Suppressor macrophage treated with lipopolysaccharide for 4 hours (primary cell): ENCODE results near the gene RAD51B.

ENCODE experiments used
- DNase-seq: peaks from one replicate; pipeline ENCODE4 v3.0.0-alpha.2; 2020

Gene RAD51B

GRCh38 chr14:68374682-68375081, 555.1 kb downstream of the RAD51B start:
- DNase-seq: no peak

DNA sequence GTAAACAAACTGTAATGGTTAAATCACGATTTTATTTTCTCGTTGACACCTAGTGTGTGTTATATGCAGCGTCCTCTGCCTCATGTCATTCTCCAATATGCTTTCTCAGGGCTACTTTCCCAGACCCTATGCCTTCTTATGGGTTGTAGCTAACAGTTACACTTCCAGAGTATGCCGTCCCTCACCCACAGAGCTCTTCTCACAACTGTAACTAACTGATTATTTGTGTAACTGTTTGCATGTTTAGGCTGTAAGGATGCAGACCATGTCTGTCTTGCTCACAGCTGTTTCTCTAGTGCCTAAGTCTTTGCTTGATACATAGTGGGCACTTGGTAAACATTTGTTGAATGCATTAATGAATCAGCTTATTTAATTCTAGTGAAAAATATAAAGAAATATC, 555.8 kb downstream of the RAD51B start:
- no peak for DNase-seq

- no peak for DNase-seq
Measured at GRCh38 chr14:68376067-68376779, 556.6 kb downstream of the RAD51B start.

- DNase-seq: no peak
Measured at GRCh38 chr14:68377006-68377405, 557.4 kb downstream of the RAD51B start.

GRCh38 chr14:68377459-68377858, 557.9 kb downstream of the RAD51B start:
- DNase-seq: peak; percentile 85

GRCh38 chr14:68379510-68380328, 560.1 kb downstream of the RAD51B start:
- DNase-seq: no peak

DNA sequence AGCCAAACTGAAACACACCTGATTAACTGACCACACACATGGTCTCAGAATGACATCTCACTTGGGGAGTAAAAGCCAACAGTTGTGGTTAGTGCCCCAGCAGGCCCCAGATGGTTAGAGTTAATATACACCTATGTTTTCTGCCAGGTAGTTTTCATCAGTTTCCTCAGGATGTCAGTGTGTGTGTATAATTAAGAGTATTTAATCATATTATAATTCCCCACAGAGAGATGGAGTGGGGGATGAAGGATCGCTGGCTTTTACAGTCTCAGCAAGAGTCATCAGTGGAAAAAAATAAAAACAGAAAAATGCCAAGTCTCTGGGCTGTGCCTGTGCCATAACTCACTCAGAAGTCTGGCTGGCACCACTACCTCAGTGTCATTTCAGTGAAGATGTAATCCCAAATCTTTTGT, 560.8 kb downstream of the RAD51B start:
- DNase-seq: no peak

GRCh38 chr14:68384335-68384734, 564.8 kb downstream of the RAD51B start:
- peak; percentile 96 for DNase-seq

DNA sequence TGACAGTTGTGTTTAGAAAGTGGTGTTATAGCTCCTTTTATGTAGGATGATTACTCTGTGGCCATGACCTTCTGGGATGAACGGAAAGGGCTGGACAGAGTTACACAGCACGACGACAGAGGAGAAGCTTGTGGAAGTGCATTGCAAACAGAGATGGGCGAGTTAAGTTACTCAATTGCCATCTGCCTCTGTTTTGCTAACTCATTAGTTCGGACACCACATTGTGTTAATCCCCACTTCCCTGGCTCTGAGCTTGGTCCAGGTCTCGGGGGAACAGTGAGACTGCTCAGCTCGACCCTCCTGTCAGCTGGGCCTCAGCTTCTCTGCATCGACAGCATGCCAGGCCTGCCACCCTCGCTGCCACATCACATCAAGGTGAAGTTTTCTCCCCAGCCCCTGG, 565.3 kb downstream of the RAD51B start:
- DNase-seq: peak; percentile 74

GRCh38 chr14:68386446-68386845, 566.9 kb downstream of the RAD51B start:
- DNase-seq: no peak

GRCh38 chr14:68386950-68387779, 567.6 kb downstream of the RAD51B start:
- DNase-seq: no peak

DNA sequence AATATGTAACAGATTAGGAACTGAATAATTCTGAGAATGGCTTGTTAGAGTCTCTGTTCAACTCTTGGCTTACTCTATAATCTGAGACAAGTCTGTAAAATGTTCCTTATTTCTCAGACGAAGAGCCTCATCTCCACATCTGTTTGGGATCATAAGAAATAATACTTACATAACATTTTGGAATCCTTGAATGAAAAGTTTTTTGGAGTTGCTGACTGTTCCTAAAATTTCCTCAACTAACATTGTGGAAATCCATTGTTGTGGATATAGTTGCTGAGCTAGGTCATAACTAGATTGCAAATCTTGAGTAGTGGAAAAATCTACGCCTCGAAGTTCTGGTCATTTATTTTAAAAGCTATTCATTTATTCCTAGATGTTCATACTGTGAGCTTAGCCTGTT, 570.4 kb downstream of the RAD51B start:
- DNase-seq: no peak

- DNase-seq: no peak
Measured at GRCh38 chr14:68390741-68391140, 571.2 kb downstream of the RAD51B start.

DNA sequence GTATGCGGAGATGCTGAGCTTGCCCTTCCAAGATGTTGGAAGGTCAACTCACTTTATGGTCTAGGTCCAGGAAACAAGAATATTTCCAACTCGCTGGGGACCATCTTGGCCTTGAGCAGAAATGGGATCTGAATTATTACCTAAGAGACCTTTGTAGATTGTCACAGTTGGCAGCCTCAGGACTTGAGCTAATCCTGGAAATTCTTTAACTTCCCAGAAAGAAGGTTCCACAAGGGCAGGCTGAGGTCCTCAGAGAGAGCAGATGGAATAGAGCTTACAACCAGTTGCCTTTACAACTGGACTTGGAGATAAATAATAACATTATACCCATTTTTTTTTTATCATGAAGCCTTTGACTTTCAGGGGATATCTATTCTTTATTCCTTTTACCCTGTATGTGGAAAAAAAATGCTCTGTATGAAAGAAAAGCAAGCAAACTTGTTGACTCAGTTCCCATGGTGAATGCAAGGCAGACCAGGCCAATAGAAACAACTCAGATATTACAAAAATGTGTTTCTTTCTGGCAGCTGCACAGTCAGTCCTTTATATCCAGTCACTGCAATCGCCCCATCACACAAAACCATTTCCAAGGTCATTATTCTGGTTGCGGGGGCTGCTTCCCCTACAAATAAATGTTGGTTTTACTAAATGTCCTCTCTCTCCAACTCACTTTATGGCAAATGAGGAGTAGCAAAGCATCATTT, 571.9 kb downstream of the RAD51B start:
- DNase-seq: no peak

GRCh38 chr14:68392393-68393141, 573.0 kb downstream of the RAD51B start:
- peak; percentile 87 for DNase-seq

DNA sequence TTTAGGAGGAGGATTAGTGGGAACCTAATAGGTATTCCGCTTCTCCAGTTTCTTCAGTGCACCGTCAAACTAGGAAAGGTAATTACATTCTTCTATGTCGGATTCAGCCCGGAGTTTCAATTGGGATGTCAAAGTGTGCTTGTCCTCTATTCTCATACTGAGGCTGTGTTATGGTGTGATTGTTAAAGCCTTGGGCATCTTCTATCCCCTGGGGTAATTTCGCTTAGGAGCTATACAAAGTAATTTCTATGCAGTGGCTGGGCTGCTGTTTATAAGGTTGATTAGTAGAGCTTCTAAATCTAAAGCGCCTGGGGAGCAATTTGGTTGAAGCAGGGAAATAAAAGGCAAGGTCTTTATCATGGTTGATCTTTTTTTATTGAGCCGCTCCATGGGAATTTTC, 573.7 kb downstream of the RAD51B start:
- no peak for DNase-seq

GRCh38 chr14:68394118-68394763, 574.7 kb downstream of the RAD51B start:
- no peak for DNase-seq

DNA sequence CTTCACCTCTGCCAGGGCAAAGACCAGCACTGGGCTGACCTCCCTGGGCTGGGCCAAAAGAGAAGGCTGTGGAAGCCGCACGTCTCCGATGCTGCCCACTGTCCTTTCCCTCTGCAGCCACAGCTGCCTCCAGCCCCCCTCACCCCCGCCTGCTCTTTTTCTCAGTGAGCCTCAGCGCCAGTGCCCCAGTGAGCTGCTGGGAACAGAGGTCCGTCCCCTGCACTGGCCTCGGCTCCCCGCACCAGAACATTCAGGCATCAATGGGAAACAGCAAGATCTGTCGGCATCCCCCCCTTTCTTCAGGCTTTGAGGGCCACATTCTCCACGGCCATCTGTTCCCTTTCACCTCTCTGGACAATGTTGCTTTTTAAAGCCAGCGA, 575.2 kb downstream of the RAD51B start:
- no peak for DNase-seq

GRCh38 chr14:68395604-68396003, 576.0 kb downstream of the RAD51B start:
- peak; percentile 89 for DNase-seq

DNA sequence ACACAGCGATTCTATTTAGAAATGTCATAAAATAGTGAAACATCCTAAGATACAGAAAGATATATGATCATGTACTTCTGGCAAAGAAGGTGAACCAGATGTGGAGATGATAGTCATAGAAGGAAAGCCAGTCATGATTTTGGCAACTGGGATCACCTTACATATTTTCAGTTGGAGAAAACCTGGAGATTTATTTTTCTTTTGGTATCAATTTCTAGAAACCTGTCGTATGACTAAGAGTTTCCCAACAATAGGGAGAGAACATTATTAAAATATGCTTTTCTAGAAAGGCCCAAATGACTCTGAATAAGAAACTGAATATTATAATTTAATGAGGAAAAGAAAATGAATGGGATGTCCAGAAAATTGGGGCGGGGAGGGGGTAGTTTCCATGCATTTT, 576.9 kb downstream of the RAD51B start:
- no peak for DNase-seq

DNA sequence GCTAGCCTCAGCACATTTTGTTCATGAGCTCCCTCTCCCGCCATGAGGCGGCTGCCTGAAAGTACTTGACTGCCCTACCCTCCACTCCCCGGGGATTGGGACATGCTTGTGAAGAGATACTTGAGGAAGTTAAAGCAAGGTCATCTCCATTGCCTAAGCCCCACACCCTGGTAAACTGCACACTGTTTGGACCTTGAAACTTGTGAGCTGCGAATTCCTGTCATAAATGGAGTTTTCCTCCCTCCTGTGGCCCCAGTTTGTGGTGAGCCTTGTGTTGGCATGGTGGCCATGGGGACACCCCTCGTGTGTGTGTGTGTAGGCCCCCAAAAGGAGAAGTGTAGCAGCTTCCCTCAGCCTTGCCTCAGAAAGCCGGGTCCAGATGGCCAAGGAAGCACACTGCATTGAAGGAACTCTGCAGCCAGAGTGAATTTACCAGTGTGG, 577.8 kb downstream of the RAD51B start:
- peak; percentile 90 for DNase-seq
